GM12878 (cell line): ENCODE data around the gene OLFML2B. TPM values are rescaled to one million over a fixed set of nuclear protein-coding genes. Genes with fewer than 3 reads are reported as not detected.

Source experiments
- ATAC-seq: fragments of 200-7000 bp; cut with Tn5 transposase; 3 replicates; pipeline ENCODE4 v1.9.1; 2020; ENCODE audit warnings: mild to moderate bottlenecking, moderate library complexity
- BruUV-seq: library from RNA; stranded (reverse); fragments of 400-500 nt; replicated peaks from 2 replicates; lab custom pipeline; 2021; lab: Mats Ljungman, UMichigan
- CTCF ChIA-PET: fragments of 300-600 bp; sonication (Branson Sonifier 250); formaldehyde crosslinking; extraction: SDS; loops from one replicate; lab custom pipeline; 2021; ENCODE audit warnings: inconsistent platforms; lab: Yijun Ruan, JAX
- POLR2A ChIA-PET: fragments of 350-600 bp; formaldehyde crosslinking; extraction: SDS; loops from one replicate; lab custom pipeline; 2021; ENCODE audit warnings: inconsistent platforms; lab: Charles Lee
- RAD21 ChIA-PET: fragments of 300-600 bp; sonication (Branson Sonifier 250); formaldehyde crosslinking; loops from one replicate; lab custom pipeline; 2023; ENCODE audit warnings: antibody characterized with exemption; ENCODE audit not compliant: unreplicated experiment; lab: Charles Lee
- SMC1A ChIA-PET: fragments of 300-600 bp; sonication (Branson Sonifier 250); formaldehyde crosslinking; loops from one replicate; lab custom pipeline; 2023; ENCODE audit not compliant: unreplicated experiment, uncharacterized antibody; lab: Charles Lee
- DNase-seq: peaks from one replicate; pipeline ENCODE4 v3.0.0-alpha.2; 2011; ENCODE audit warnings: low read depth, low spot score
- FAIRE-seq: peaks from 3 replicates; lab custom pipeline; 2011; peaks lifted over from hg19 to GRCh38; lab: Jason Lieb, UNC
- H2AFZ ChIP-seq: 2 replicates; pipeline ENCODE4 v1.6.0; 2011; ENCODE audit warnings: low read depth, low read length, control low read depth; ENCODE audit not compliant: control insufficient read depth
- H3K27ac ChIP-seq: 2 replicates; pipeline ENCODE4 v1.5.1; 2011; ENCODE audit warnings: control low read depth; ENCODE audit not compliant: control insufficient read depth, insufficient read depth
- H3K27me3 ChIP-seq, 2 experiments: replicated peaks in 1 of 2; 2 replicates each; pipeline versions ENCODE4 v1.6.0 to v1.6.1; 2011; ENCODE audit warnings: low read length in 1 of 2; ENCODE audit not compliant: control insufficient read depth in 2 of 2, insufficient read depth in 2 of 2
- H3K36me3 ChIP-seq, 2 experiments: 2 replicates each; pipeline ENCODE4 v1.5.1; 2011; ENCODE audit warnings: low read length in 1 of 2; ENCODE audit not compliant: control insufficient read depth in 2 of 2, insufficient read depth in 2 of 2
- H3K4me1 ChIP-seq: 2 replicates; pipeline ENCODE4 v1.6.1; 2011; ENCODE audit warnings: mild to moderate bottlenecking, low read length, moderate library complexity, mixed read lengths; ENCODE audit not compliant: control insufficient read depth, insufficient read depth
- H3K4me2 ChIP-seq: 2 replicates; pipeline ENCODE4 v1.6.0; 2011; ENCODE audit warnings: control low read depth; ENCODE audit not compliant: control insufficient read depth, insufficient read depth
- H3K4me3 ChIP-seq: fragments of 200-600 bp; sonication (generic); 2 replicates; pipeline ENCODE4 v1.5.1; 2016
- H3K79me2 ChIP-seq: 2 replicates; pipeline ENCODE4 v1.6.0; 2011; ENCODE audit warnings: low read length; ENCODE audit not compliant: control insufficient read depth, insufficient read depth
- H3K9ac ChIP-seq: 2 replicates; pipeline ENCODE4 v1.8.0; 2011; ENCODE audit warnings: low read length, control low read depth, mixed read lengths; ENCODE audit not compliant: control insufficient read depth, insufficient read depth
- H3K9me3 ChIP-seq: replicated peaks from 3 replicates; pipeline ENCODE4 v1.5.1; 2011; ENCODE audit warnings: mild to moderate bottlenecking, low read length; ENCODE audit not compliant: control insufficient read depth, insufficient read depth
- H4K20me1 ChIP-seq: 2 replicates; pipeline ENCODE4 v1.6.0; 2011; ENCODE audit not compliant: control insufficient read depth, insufficient read depth
- JUND ChIP-seq: IDR thresholded peaks from 2 replicates; pipeline ENCODE4 v1.6.1; 2012; ENCODE audit warnings: low read depth, mild to moderate bottlenecking, low read length, improper control_type of control experiment, moderate library complexity
- KDM1A ChIP-seq: fragments of 200-600 bp; sonication (generic); IDR thresholded peaks from 2 replicates; pipeline ENCODE4 v1.6.1; 2016; ENCODE audit warnings: borderline replicate concordance
- MYC ChIP-seq: IDR thresholded peaks from 2 replicates; pipeline ENCODE4 v1.6.1; 2011; ENCODE audit warnings: mild to moderate bottlenecking, low read length, moderate library complexity, inconsistent platforms; ENCODE audit not compliant: insufficient read depth, insufficient replicate concordance, insufficient read length, severe bottlenecking
- PAX5 ChIP-seq: IDR thresholded peaks from 2 replicates; pipeline ENCODE4 v1.6.1; 2011; ENCODE audit warnings: low read depth, low read length, borderline replicate concordance
- PML ChIP-seq: IDR thresholded peaks from 2 replicates; pipeline ENCODE4 v1.6.1; 2012; ENCODE audit warnings: low read length, inconsistent platforms
- POLR2AphosphoS2 ChIP-seq: IDR thresholded peaks from 2 replicates; pipeline ENCODE4 v1.6.1; 2011; ENCODE audit warnings: low read depth, mild to moderate bottlenecking, low read length, improper control_type of control experiment, moderate library complexity
- STAT1 ChIP-seq: fragments of 450-650 bp; conservative IDR thresholded peaks from 2 replicates; pipeline ENCODE4 v1.6.1; 2014; ENCODE audit warnings: antibody characterized with exemption, mild to moderate bottlenecking
- WRNIP1 ChIP-seq: IDR thresholded peaks from 2 replicates; pipeline ENCODE4 v1.6.1; 2011; ENCODE audit warnings: low read depth, low read length, improper control_type of control experiment, borderline replicate concordance
- ZNF24 ChIP-seq: fragments of 450-650 bp; IDR thresholded peaks from 2 replicates; pipeline ENCODE4 v1.6.1; 2017; ENCODE audit warnings: antibody characterized with exemption, mild to moderate bottlenecking
- WGBS: methylation state at CpG from one replicate; pipeline ENCODE4 v1.1.6; 2016; ENCODE audit warnings: low lambda C conversion rate; ENCODE audit not compliant: insufficient replicate concordance, insufficient coverage; ENCODE audit errors: missing lambda C conversion rate; 5-methylcytosine and 5-hydroxymethylcytosine counted together
- in situ Hi-C: fragments of 300-500 bp; cut with MboI; formaldehyde crosslinking; loops from 9 replicates; pipeline ENCODE4 v1.14.3; 2018; ENCODE audit warnings: mixed read lengths
- intact Hi-C: fragments of 100-400 bp; cut with micrococcal nuclease; formaldehyde crosslinking; loops from one replicate; pipeline ENCODE4 v1.14.2; 2022; ENCODE audit not compliant: unreplicated experiment
- polyA plus RNA-seq, 11 experiments: library from polyadenylated mRNA; depleted of rRNA in 4 of 11; unstranded in 6 of 11; stranded (reverse) in 5 of 11; fragments of >200 nt; fragmentation: Nextera tagmentation in 4 of 11; fragmentation: Illumina TruSeq in 1 of 11; extraction: Ambion mirVana in 4 of 11; extraction: Trizol in 1 of 11; gene quantifications; 1 replicate in 1 of 11; 2 replicates in 10 of 11; pipeline versions ENCODE4 v1.2.1 to v1.2.3, GENCODE V29; 2011 to 2016; ENCODE audit warnings: inconsistent platforms in 2 of 11, missing spikeins in 2 of 11, low read depth in 1 of 11
- total RNA-seq, 4 experiments: library from RNA; depleted of rRNA in 3 of 4; stranded (reverse); fragments of >200 nt in 3 of 4; fragmentation: Illumina TruSeq in 1 of 4; extraction: Trizol in 1 of 4; gene quantifications; 2 replicates each; pipeline versions ENCODE4 v1.2.1 to v1.2.3, GENCODE V29; 2013 to 2021
- TF ChIP-seq, protein P1 (sequence below): fragments of 450-650 bp; IDR thresholded peaks from 2 replicates; pipeline ENCODE4 v1.6.1; 2017; ENCODE audit warnings: borderline replicate concordance

The OLFML2B gene
- total and polyA plus RNA-seq, 10 of the 15 experiments (the other 5 are each of a cell fraction or from before 2014, with no cell fraction given) = not detected

DNA sequence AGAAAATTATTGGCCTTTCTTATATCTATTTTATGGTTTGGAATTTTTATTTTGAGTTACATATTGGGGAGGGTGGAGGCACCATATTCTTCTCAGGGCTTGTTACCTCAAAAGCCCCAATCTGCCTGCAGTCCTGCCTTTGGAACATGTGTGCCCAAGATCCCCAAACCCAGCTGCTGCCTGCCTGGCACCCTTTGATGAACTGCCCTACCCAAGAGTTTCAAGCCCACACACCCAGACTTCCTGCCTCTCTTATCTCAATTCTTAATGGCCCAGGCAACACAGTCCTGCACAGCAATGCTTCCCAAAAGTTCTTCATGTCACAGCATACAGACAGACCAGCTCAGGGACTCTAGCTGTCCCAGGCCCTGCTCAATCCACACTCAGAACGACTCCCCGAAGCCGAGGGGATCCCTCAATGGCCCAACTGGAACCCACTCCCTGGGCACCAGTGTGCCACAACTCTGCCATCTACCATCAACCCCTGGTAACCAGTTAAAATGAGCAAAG, 19.2 kb downstream of the OLFML2B start:
- ATAC-seq (no peak), DNase-seq (no peak), FAIRE-seq (no peak)
- TF ChIP-seq KDM1A = no peak
- TF ChIP-seq MYC = no peak
- TF ChIP-seq WRNIP1 = no peak
- no peak for TF ChIP-seq POLR2AphosphoS2
- no peak for TF ChIP-seq JUND
- TF ChIP-seq PAX5 = no peak
- no peak for TF ChIP-seq STAT1
- no peak for TF ChIP-seq ZNF24
- no peak for TF ChIP-seq PML
- TF ChIP-seq, protein P1, sequence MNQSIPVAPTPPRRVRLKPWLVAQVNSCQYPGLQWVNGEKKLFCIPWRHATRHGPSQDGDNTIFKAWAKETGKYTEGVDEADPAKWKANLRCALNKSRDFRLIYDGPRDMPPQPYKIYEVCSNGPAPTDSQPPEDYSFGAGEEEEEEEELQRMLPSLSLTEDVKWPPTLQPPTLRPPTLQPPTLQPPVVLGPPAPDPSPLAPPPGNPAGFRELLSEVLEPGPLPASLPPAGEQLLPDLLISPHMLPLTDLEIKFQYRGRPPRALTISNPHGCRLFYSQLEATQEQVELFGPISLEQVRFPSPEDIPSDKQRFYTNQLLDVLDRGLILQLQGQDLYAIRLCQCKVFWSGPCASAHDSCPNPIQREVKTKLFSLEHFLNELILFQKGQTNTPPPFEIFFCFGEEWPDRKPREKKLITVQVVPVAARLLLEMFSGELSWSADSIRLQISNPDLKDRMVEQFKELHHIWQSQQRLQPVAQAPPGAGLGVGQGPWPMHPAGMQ = no peak
- Histone ChIP-seq H3K27ac (no peak overlapping the region), H3K9ac (no peak overlapping the region), H3K4me1 (no peaks in the 10 kb centered on the region), H3K4me2 (no peak overlapping the region), H3K36me3 (no peaks in the 10 kb centered on the region), H3K9me3 (no peaks in the 10 kb centered on the region), H2AFZ (no peak overlapping the region), H3K79me2 (no peaks in the 10 kb centered on the region), H3K27me3 (peaks cover 0 to 2% of the 10 kb centered on the region in 2 experiments), H4K20me1 (no peaks in the 10 kb centered on the region), H3K4me3 (no peak overlapping the region)
- ChIA-PET RAD21 (no interaction called here), SMC1A (no interaction called here), CTCF (no interaction called here), POLR2A (no interaction called here)
- BruUV-seq = no TSS peak
- WGBS = 24% methylated on average over 3 of the region's 3 CpGs
- intact Hi-C loops = no loop called here
- in situ Hi-C loops = no loop called here
